ENCODE measurements around the gene SUN1.
"Not testable (repeated sequence)": the region's sequence is repeated elsewhere in the genome, so short reads cannot be mapped to it uniquely, and the experiment has no call there.

SUN1 gene

DNA sequence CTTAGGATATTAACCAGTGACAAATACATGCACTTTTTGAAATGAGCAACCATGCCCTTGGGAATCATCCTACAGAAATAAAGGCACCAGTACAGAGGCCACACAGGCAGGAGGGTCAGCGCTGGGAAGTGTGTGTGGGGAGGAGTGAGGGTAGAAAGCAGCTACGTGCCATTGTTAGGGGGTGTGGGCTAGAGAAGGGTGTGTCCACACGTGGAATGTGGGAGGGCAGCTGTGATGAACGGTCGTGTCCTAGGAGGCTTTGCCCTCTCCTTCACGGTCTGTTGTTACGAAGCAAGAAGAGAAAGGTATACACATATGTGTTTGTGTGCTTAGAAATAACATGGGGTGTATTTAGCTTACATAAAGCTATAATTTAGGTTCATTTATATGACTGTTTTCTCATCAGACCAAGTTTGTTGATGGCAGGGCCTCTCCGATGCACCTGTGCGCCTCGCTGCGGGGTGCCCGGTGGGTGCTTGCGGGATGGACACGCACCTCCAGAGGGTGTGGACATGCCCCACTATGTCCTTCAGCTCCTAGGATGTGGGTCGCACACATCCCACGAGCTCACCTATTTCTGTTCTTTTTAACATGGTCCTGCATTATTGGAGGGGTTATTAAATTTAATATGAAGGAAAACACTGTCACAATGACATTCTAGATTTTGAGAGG, 27.2 kb downstream of the SUN1 start:
- no peak for DNase-seq

- DNase-seq = no peak
Measured at GRCh38 chr7:860149-860548, 27.9 kb downstream of the SUN1 start.

- no peak for DNase-seq
Measured at GRCh38 chr7:861222-861621, 28.9 kb downstream of the SUN1 start.

DNA sequence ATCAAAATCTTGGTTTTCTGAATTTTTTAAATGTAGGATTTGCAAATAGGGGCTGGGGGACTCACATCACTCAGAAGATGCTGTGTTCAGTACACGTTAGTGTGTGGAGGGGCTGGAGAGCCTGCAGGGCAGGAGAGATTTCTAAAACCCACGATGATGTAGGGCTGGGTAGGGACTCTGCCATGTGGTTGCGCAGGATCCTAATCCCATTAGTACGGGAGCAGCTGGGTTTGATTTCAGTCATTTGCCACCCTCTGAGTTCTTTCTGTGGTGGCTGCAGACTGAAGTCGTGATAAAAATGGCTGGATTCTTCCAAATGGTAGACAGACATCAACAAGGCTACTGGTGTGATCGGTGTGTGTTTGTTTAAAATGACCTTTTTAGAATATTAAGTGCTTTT, 29.9 kb downstream of the SUN1 start:
- no peak for DNase-seq

GRCh38 chr7:863106-863505, 30.8 kb downstream of the SUN1 start:
- DNase-seq = no peak

DNA sequence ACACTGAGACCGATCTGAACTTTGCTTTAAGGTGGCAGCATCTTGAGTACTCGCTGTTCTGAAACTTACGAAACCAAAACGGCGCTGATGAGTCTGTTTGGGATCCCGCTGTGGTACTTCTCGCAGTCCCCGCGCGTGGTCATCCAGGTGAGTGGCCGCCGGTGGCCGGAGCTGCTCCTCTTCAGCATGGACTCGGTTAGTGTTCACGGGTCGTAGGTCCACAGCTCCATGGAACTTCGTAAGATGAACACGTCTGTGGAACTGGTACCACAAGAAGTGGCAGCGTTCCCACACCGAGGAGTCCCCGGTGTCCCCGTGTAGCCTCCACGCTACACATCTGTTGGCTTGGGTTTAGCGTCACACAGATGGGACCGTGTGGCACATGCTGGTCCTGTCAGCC, 33.6 kb downstream of the SUN1 start:
- no peak for DNase-seq

- DNase-seq = no peak
Measured at GRCh38 chr7:867001-867405, 34.7 kb downstream of the SUN1 start.

DNA sequence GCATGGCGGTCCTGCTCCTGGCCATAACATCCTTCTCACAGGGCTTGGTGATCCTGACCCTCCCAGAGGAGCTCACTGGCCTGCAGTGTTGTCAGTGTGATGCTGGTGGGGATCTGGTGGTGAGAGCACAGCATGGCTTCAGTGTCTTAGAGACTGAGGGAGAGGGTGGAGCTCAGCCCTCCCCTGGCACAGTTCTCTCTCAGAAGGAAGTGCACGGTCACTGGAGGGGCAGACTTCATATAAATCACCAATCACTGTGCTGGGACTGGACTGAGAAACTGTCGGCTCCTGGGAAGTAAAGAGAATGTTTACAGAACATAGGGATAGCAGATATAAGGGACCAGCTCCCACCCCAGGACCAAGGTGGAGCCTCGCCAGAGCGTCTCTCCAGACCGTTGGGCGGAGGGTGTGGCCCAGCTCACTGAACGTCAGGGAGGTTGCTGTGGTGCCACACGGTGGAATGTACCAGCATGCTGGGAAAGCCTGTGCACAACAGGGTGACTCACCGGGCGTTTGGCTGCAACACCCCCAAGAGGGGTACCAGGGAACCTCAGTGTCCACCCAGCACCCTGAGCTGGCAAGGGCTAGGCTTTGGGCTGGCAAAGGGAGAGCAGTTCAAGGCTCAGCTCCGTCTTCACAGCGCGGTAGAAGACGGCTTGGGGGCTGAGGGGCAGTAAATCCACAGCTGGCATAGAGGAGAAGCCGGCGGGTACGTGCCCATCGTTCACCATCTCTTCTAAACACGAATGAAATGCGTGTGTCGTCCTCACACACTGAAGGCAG, 35.3 kb downstream of the SUN1 start:
- no peak for DNase-seq

GRCh38 chr7:868189-868486, 35.9 kb downstream of the SUN1 start:
- DNase-seq = no peak

- DNase-seq = no peak
Measured at GRCh38 chr7:869348-869747, 37.1 kb downstream of the SUN1 start.

DNA sequence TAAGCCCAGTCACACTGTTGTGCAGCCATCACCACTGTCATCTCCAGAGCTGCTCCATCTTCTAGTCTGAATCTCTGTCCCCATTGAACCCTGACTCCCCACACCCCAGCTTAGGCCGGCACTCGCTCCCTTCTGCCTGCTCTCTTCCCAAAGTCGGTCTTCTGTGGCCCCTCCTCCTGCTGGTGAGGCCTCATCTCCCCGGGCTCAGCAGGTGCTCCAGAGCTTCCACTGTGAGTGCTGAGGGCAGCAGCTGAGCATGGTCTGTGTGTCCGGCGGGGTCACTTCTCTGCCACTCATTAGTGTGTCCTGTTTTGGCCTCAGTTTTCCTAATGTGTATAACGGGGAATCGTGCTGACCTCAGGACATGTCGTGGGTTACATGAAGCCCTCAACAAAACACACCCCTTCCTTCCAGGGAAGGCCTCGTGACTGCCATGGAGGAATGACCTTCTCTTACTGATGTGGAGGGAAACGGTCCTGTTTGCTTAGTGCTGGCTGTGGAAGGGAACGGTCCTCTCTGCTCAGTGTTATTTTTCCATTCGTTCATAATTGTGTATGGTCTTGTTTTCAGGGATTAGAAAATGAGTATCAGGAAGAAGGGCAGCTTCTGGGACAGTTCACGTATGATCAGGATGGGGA, 39.7 kb downstream of the SUN1 start:
- no peak for DNase-seq

DNA sequence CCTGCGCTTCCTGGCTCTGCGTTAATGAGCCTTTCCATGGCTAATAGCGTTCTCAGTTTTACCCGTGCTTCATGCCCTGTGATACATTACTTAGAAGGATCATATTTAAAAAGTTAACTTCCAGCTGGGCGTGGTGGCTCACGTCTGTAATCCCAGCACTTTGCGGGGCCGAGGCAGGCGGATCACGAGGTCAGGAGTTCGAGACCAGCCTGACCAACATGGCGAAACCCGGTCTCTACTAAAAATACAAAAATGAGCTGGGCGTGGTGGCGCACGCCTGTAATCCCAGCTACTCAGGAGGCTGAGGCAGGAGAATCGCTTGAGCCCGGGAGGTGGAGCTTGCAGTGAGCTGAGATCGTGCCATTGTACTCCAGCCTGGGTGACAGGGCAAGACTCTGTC, 40.4 kb downstream of the SUN1 start:
- DNase-seq = not testable (repeated sequence)

DNA sequence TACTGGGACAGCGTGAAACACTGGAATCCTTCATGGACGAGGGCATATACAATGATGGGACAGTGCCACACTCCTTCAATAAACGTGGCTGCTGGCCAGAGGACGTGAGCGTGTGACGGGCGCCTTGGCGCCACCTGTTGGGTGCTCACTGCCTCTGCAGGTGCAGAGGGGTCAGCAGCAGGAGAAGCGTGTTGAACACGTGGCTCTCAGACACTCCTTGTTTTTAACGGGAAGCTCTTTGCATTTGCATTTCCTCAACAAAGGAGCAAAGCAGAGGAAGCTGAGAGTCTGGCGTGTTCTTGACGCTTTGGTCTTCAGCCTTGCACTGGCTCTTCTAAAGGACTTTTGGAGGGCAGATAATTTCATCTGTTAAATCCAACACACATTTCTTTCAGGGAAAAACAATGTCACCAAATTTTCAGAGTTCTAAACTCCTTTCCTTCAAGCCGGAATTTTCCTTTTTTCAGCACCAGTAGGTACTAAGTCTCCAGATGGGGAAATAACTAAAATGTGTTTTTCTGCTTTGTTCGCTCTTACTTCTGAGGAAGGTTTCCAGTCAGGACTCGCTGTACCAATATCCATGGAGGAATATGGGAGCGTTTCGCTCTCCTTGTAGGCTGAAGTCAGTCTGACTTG, 41.2 kb downstream of the SUN1 start:
- peak; percentile 16 to 58 for DNase-seq

DNA sequence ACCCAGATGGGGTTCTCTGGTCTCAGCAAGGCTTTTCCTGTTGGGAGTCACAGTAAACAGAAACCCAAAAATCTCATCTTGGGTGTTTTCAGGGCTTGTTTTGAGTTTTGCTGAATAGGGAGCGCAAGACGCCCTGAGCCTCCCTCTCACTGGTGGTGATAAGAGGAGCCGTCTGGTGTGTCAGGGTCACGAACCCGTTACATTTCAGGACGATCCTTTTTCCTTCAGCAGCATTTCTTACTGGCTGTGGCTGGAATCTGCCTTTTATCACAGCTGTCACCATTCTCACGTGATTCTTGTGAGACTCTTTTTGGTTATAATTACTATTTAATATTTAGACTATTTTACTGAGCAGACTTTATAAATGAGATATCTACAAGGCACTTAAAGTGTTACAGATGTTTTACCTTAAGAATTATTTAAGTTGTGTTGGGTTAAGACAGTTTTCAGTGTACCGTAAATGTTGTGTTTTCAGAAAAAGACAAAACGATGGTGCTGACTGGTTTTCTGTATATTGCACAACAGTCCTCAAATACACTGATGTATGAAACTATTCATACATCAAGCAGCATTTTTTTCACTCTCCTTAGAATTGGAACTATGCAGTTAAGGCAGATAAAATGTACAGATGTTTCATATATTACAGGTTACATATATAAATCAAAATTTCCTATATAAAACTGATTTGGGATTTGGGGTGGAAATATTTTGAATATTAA, 41.9 kb downstream of the SUN1 start:
- DNase-seq = no peak

GRCh38 chr7:875051-875450, 42.8 kb downstream of the SUN1 start:
- no peak for DNase-seq

DNA sequence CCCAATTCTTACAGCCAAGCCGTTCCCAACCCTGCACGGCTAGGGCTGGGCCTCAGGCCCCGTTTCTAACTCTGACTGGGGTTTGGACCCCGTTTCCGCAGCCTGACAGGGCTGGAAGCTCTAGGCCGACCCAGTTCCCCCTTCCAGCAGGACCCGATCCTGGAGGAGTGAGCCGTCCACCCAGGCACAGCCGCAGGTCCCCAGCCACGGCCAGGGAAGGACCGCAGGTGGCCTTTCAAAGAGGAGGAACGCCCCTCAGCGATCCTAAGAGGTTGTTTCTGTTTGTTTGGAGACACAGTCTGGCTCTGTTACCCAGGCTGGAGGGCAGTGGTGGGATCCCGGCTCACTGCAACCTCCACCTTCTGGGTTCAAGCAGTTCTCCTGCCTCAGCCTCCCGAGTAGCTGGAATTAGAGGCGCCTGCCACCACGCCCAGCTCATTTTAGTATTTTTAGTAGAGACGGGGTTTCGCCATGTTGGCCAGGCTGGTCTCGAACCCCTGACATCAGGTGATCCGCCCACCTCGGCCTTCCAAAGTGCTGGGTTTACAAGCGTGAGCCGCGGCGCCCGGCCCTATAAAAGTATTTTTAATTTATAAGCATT, 43.3 kb downstream of the SUN1 start:
- DNase-seq = no peak

- DNase-seq = peak; percentile 61 to 96
Measured at GRCh38 chr7:876077-876971, 44.0 kb downstream of the SUN1 start, which contains the start of gene GET4. GET4 (plus strand) TSS chr7:876554; CDS start chr7:876646, 92 bp downstream.

- no peak for DNase-seq
Measured at GRCh38 chr7:876972-877311, 44.7 kb downstream of the SUN1 start.

GRCh38 chr7:877312-878232, 45.3 kb downstream of the SUN1 start:
- no peak for DNase-seq

DNA sequence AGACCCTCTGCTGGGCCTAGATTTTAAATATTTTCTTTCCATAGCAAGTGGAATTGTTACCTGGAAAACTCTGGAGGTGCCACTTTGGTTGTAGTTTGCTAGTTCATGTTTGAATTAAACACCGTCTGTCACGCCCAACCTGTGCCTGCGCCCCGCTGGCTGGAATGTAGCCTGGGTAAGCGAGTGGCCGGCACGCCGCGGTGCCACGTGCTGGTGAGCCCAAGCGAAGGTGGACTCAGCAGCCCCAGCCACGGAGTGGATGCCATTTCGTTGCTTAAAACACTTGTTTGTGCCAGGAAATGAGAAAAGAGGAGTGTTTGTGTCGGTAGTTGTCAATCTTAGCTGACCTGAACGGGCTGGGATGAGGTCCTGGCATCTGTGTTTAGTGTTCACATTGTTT, 46.8 kb downstream of the SUN1 start:
- no peak for DNase-seq

DNA sequence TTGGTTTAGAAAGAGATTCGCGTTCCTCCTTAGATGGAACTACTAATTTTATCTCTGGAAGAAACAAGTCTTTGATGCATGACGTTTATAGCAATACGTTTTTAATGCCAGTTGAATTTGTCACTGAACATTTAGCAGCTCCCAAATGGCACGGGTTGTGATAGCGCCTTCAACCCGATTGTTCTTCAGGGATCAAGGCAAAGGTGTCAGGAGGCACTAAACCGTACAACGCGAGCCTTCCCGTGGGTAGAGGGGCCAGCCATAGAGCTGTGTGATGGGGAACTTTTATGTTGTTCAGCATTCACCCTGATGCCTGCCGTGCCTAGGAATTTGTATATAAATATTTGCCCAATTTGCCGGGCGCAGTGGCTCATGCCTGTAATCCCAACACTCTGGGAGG, 47.4 kb downstream of the SUN1 start:
- DNase-seq = no peak
